K562 (cell line): ENCODE results near the gene BOD1L1. TPM values are rescaled to one million over a fixed set of nuclear protein-coding genes. Genes with fewer than 3 reads are reported as not detected.

ENCODE experiments used
- CHD7 ChIP-seq: fragments of 200-600 bp; sonication (generic); IDR thresholded peaks from one replicate; pipeline ENCODE4 v1.6.1; 2012; ENCODE audit warnings: mild to moderate bottlenecking, low read depth, low read length, inconsistent platforms
- EZH2 ChIP-seq: IDR thresholded peaks from 2 replicates; pipeline ENCODE4 v1.6.1; 2012; ENCODE audit warnings: low read depth, mild to moderate bottlenecking, inconsistent platforms, low read length, borderline replicate concordance
- FOXP1 ChIP-seq: sonication (generic); formaldehyde crosslinking; IDR thresholded peaks from 2 replicates; pipeline ENCODE4 v1.8.0; 2022; ENCODE audit warnings: mild to moderate bottlenecking, missing genetic modification reagents
- PHB2 ChIP-seq: fragments of 450-650 bp; IDR thresholded peaks from 2 replicates; pipeline ENCODE4 v1.6.1; 2017; ENCODE audit warnings: low read depth
- RAD51 ChIP-seq: fragments of 450-650 bp; IDR thresholded peaks from 2 replicates; pipeline ENCODE4 v1.7.1; 2016; ENCODE audit warnings: low read depth, mild to moderate bottlenecking, borderline replicate concordance
- SOX6 ChIP-seq: fragments of 450-650 bp; IDR thresholded peaks from 2 replicates; pipeline ENCODE4 v1.6.1; 2014; ENCODE audit warnings: mild to moderate bottlenecking
- SRSF1 ChIP-seq: fragments of 200-400 bp; formaldehyde crosslinking; IDR thresholded peaks from 2 replicates; pipeline ENCODE4 v1.6.1; 2017; ENCODE audit warnings: mild to moderate bottlenecking, low read depth, low read length, moderate library complexity
- STAT5A ChIP-seq: IDR thresholded peaks from 2 replicates; pipeline ENCODE4 v1.6.1; 2012; ENCODE audit warnings: low read length, inconsistent platforms, borderline replicate concordance
- ZFX ChIP-seq: sonication (generic); formaldehyde crosslinking; IDR thresholded peaks from 2 replicates; pipeline ENCODE4 v1.8.0; 2022; ENCODE audit warnings: mild to moderate bottlenecking, missing genetic modification reagents, moderate library complexity
- polyA plus RNA-seq, 8 experiments: library from polyadenylated mRNA; depleted of rRNA in 4 of 8; stranded (reverse) in 5 of 8; unstranded in 3 of 8; fragments of >200 nt; fragmentation: Nextera tagmentation in 2 of 8; fragmentation: Illumina TruSeq in 1 of 8; extraction: Ambion mirVana in 2 of 8; extraction: Trizol in 1 of 8; gene quantifications; 2 replicates each; pipeline versions ENCODE4 v1.2.1 to v1.2.3, GENCODE V29; 2011 to 2014; ENCODE audit warnings: inconsistent platforms in 1 of 8, missing spikeins in 1 of 8
- total RNA-seq, 7 experiments: library from RNA; depleted of rRNA in 6 of 7; stranded (reverse); fragments of >200 nt in 6 of 7; fragmentation: Illumina TruSeq in 2 of 7; extraction: Trizol in 2 of 7; gene quantifications; 2 replicates each; pipeline versions ENCODE4 v1.2.1 to v1.2.3, GENCODE V29; 2011 to 2021; ENCODE audit warnings: low replicate concordance in 1 of 7
- TF ChIP-seq, protein P1 (sequence below), 3 experiments: fragments of 200-800 bp in 1 of 3; fragments of 250-450 bp in 1 of 3; fragments of 450-650 bp in 1 of 3; sonication (Bioruptor Pico) in 1 of 3; sonication (Bioruptor generic) in 1 of 3; formaldehyde crosslinking in 1 of 3; IDR thresholded peaks; 2 replicates each; pipeline versions ENCODE4 v1.6.1 to v1.8.0; 2016 to 2022; ENCODE audit warnings: mild to moderate bottlenecking in 2 of 3, missing genetic modification characterization in 2 of 3, missing compliant biosample characterization in 1 of 3, moderate library complexity in 1 of 3
- TF ChIP-seq, protein P2 (sequence below): fragments of 450-650 bp; IDR thresholded peaks from 2 replicates; pipeline ENCODE4 v1.6.1; 2016; ENCODE audit warnings: antibody characterized with exemption

The BOD1L1 gene
- total and polyA plus RNA-seq, 9 of the 15 experiments (the other 6 are each of a cell fraction or from before 2014, with no cell fraction given) = 4.8 to 23.2 (median 17.7) TPM

- no peak for TF ChIP-seq PHB2
- TF ChIP-seq SRSF1 = 0 out of 2 replicates have a peak, but pooled peaks have one; percentile 76
- TF ChIP-seq, protein P1, sequence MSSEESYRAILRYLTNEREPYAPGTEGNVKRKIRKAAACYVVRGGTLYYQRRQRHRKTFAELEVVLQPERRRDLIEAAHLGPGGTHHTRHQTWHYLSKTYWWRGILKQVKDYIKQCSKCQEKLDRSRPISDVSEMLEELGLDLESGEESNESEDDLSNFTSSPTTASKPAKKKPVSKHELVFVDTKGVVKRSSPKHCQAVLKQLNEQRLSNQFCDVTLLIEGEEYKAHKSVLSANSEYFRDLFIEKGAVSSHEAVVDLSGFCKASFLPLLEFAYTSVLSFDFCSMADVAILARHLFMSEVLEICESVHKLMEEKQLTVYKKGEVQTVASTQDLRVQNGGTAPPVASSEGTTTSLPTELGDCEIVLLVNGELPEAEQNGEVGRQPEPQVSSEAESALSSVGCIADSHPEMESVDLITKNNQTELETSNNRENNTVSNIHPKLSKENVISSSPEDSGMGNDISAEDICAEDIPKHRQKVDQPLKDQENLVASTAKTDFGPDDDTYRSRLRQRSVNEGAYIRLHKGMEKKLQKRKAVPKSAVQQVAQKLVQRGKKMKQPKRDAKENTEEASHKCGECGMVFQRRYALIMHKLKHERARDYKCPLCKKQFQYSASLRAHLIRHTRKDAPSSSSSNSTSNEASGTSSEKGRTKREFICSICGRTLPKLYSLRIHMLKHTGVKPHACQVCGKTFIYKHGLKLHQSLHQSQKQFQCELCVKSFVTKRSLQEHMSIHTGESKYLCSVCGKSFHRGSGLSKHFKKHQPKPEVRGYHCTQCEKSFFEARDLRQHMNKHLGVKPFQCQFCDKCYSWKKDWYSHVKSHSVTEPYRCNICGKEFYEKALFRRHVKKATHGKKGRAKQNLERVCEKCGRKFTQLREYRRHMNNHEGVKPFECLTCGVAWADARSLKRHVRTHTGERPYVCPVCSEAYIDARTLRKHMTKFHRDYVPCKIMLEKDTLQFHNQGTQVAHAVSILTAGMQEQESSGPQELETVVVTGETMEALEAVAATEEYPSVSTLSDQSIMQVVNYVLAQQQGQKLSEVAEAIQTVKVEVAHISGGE (CRISPR knock-in tag; IDR thresholded peaks at IDR 0.05) = peak; percentile 22 to 97 (median 53); a peak in 4 of 6 replicates
- no peak for TF ChIP-seq CHD7
- no peak for TF ChIP-seq FOXP1 (CRISPR knock-in tag)
- TF ChIP-seq ZFX (CRISPR knock-in tag) = peak; percentile 95
- 0 out of 2 replicates have a peak, but pooled peaks have one; percentile 26 for TF ChIP-seq STAT5A
- TF ChIP-seq SOX6 = peak; percentile 70
- TF ChIP-seq EZH2 = no peak
- TF ChIP-seq RAD51 = no peak
- TF ChIP-seq, protein P2, sequence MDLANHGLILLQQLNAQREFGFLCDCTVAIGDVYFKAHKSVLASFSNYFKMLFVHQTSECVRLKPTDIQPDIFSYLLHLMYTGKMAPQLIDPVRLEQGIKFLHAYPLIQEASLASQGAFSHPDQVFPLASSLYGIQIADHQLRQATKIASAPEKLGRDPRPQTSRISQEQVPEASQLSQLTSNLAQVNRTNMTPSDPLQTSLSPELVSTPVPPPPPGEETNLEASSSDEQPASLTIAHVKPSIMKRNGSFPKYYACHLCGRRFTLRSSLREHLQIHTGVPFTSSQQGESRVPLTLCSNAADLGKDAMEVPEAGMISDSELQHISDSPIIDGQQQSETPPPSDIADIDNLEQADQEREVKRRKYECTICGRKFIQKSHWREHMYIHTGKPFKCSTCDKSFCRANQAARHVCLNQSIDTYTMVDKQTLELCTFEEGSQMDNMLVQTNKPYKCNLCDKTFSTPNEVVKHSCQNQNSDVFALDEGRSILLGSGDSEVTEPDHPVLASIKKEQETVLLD = peak; percentile 70
Measured at GRCh38 chr4:13627606-13628311, at the start of gene BOD1L1 (continued).
